Fibroblast of pulmonary artery (primary cell): ENCODE results near the gene B3GNT3.

ENCODE experiments used
- DNase-seq: peaks from one replicate; pipeline ENCODE4 v3.0.0-alpha.2; 2010; ENCODE audit warnings: low read depth
- H3K4me3 ChIP-seq: replicated peaks from 2 replicates; pipeline ENCODE4 v1.5.1; 2011; ENCODE audit warnings: low read depth, mild to moderate bottlenecking, control low read depth, low read length, moderate library complexity
- CTCF ChIP-seq: IDR thresholded peaks from 2 replicates; pipeline ENCODE4 v1.5.1; 2011; ENCODE audit warnings: mild to moderate bottlenecking, control low read depth, low read length, inconsistent platforms; ENCODE audit errors: missing control alignments

B3GNT3 gene

GRCh38 chr19:17855280-17856152, 60.6 kb downstream of the B3GNT3 start:
- peak; percentile 75 for DNase-seq
- peak; percentile 96 for TF ChIP-seq CTCF
- H3K4me3 ChIP-seq = no peak overlapping the region

GRCh38 chr19:17859533-17860330, 64.8 kb downstream of the B3GNT3 start, which contains the start of gene RPL18A:
Gene RPL18A, plus strand, starts transcription at chr19:17859910. Its CDS starts 47 bp downstream, at chr19:17859957.
- peak within 1 kb of the TSS; percentile 87 for H3K4me3 ChIP-seq
- DNase-seq = peak; percentile 100
- peak; percentile 84 for TF ChIP-seq CTCF

- TF ChIP-seq CTCF = no peak
- peak overlapping the region; percentile 87 for H3K4me3 ChIP-seq
- DNase-seq = no peak
These were observed 65.5 kb downstream of the B3GNT3 start for GRCh38 chr19:17860331-17860992.

- no peak for TF ChIP-seq CTCF
- DNase-seq = no peak
- H3K4me3 ChIP-seq = peak overlapping the region; percentile 87
These were observed 66.0 kb downstream of the B3GNT3 start for GRCh38 chr19:17860993-17861360.

- no peak for TF ChIP-seq CTCF
- peak overlapping the region; percentile 87 for H3K4me3 ChIP-seq
- DNase-seq = no peak
These were observed 66.8 kb downstream of the B3GNT3 start for GRCh38 chr19:17861542-17862402.
